Left cardiac atrium (tissue), 4 donors: ENCODE results near the gene KRTAP3-2. TPM values are rescaled to one million over a fixed set of nuclear protein-coding genes. Genes with fewer than 3 reads are reported as not detected.

ENCODE experiments used
- ATAC-seq, 2 donors: fragments of 200-7000 bp; cut with Tn5 transposase; one replicate each; pipeline ENCODE4 v1.9.1; 2020; ENCODE audit warnings: mild to moderate bottlenecking in 2 of 2, moderate library complexity in 2 of 2
- DNase-seq: peaks from one replicate; pipeline ENCODE4 v3.0.0-alpha.2; 2020
- intact Hi-C, 2 donors: fragments of 100-400 bp; cut with DNase I; formaldehyde crosslinking; loops; one replicate each; pipeline versions ENCODE4 v1.14.1 to v1.15.1; 2022 to 2023
- total RNA-seq, 2 donors: library from RNA; stranded (reverse); fragmentation: NEBNext Ultra II Directional; extraction: Animal tissue kit (Norgen Biotek cat#: 25700); gene quantifications; one replicate each; pipeline ENCODE4 v1.2.1, GENCODE V29; 2021
- donor health status: DM: no; HTN: yes; CAD: no.
- donor health status: DM: no; HTN: yes; CAD: no; lungs with severe emphysema.
- donor health status: DM: yes; HTN: yes; CAD: no.
- donor health status: Dilated cardiomyopathy.

Gene KRTAP3-2
- total RNA-seq, 2 donors from 2014 or later = not detected

- DNase-seq = no peak
- ATAC-seq = no peak
- intact Hi-C loops = no loop called here
These were observed 13.5 kb upstream of the KRTAP3-2 start for GRCh38 chr17:41013181-41013580.

GRCh38 chr17:41012326-41013120 lies 12.8 kb upstream of the KRTAP3-2 start:
- DNase-seq (no peak), ATAC-seq (no peak)
- intact Hi-C loops = no loop called here

- intact Hi-C loops = no loop called here
- no peak for DNase-seq
- ATAC-seq = no peak
These were observed 10.7 kb upstream of the KRTAP3-2 start for GRCh38 chr17:41010441-41010840.

GRCh38 chr17:41009936-41010335 lies 10.2 kb upstream of the KRTAP3-2 start:
- intact Hi-C loops = no loop called here
- ATAC-seq (no peak), DNase-seq (no peak)

- DNase-seq (no peak), ATAC-seq (no peak)
- intact Hi-C loops = no loop called here
These were observed 9.6 kb upstream of the KRTAP3-2 start for GRCh38 chr17:41009301-41009760.

GRCh38 chr17:41008811-41009210 lies 9.1 kb upstream of the KRTAP3-2 start, which contains the start of gene KRTAP3-1:
Gene KRTAP3-1 (minus strand): TSS chr17:41009128. CDS start chr17:41009074, 54 bp downstream.
- ATAC-seq = no peak
- intact Hi-C loops = no loop called here
- DNase-seq = no peak

- ATAC-seq = no peak
- intact Hi-C loops = no loop called here
- DNase-seq = no peak
These were observed 4.7 kb upstream of the KRTAP3-2 start for GRCh38 chr17:41004397-41004796.

GRCh38 chr17:41003926-41004325 lies 4.2 kb upstream of the KRTAP3-2 start:
- intact Hi-C loops = no loop called here
- DNase-seq (no peak), ATAC-seq (no peak)

GRCh38 chr17:41002814-41003213 lies 3.1 kb upstream of the KRTAP3-2 start:
- intact Hi-C loops = no loop called here
- ATAC-seq (no peak), DNase-seq (no peak)

- no peak for ATAC-seq
- DNase-seq = no peak
- intact Hi-C loops = no loop called here
These were observed 2.1 kb upstream of the KRTAP3-2 start for GRCh38 chr17:41001795-41002194.

- DNase-seq = no peak
- ATAC-seq = no peak
- intact Hi-C loops = no loop called here
These were observed 2.3 kb downstream of the KRTAP3-2 start for GRCh38 chr17:40997361-40997760.

- no peak for DNase-seq
- intact Hi-C loops = no loop called here
- ATAC-seq = no peak
These were observed 2.9 kb downstream of the KRTAP3-2 start for GRCh38 chr17:40996829-40997228.

- DNase-seq (no peak), ATAC-seq (no peak)
- intact Hi-C loops = no loop called here
These were observed 4.6 kb downstream of the KRTAP3-2 start for GRCh38 chr17:40995116-40995515.

- ATAC-seq = no peak
- intact Hi-C loops = no loop called here
- no peak for DNase-seq
These were observed 5.9 kb downstream of the KRTAP3-2 start, which contains the start of gene KRTAP3-3 for GRCh38 chr17:40993839-40994238. Gene KRTAP3-3 (minus strand): TSS chr17:40994164. CDS start chr17:40994097, 67 bp downstream.

GRCh38 chr17:40993084-40993483 lies 6.6 kb downstream of the KRTAP3-2 start:
- DNase-seq (no peak), ATAC-seq (no peak)
- intact Hi-C loops = no loop called here

- DNase-seq (no peak), ATAC-seq (no peak)
- intact Hi-C loops = no loop called here
These were observed 7.0 kb downstream of the KRTAP3-2 start for GRCh38 chr17:40992666-40993065.

- no peak for ATAC-seq
- no peak for DNase-seq
- intact Hi-C loops = no loop called here
These were observed 12.8 kb downstream of the KRTAP3-2 start for GRCh38 chr17:40986920-40987319.

GRCh38 chr17:40984226-40984625 lies 15.5 kb downstream of the KRTAP3-2 start, which contains the start of gene KRT40:
Gene KRT40 (minus strand): TSS chr17:40984326. CDS start chr17:40984273, 53 bp downstream.
- ATAC-seq (no peak), DNase-seq (no peak)
- intact Hi-C loops = no loop called here

GRCh38 chr17:40981115-40981514 lies 18.6 kb downstream of the KRTAP3-2 start:
- ATAC-seq = no peak
- intact Hi-C loops = no loop called here

GRCh38 chr17:40980596-40980995 lies 19.1 kb downstream of the KRTAP3-2 start:
- intact Hi-C loops = no loop called here
- no peak for DNase-seq
- ATAC-seq = peak; percentile 19 to 39

More at GRCh38 chr17:40981115-40981514, 18.6 kb downstream of the KRTAP3-2 start:
- DNase-seq = no peak

- intact Hi-C loops = no loop called here
- DNase-seq (no peak), ATAC-seq (no peak)
These were observed 19.6 kb downstream of the KRTAP3-2 start for GRCh38 chr17:40980117-40980516.
